ENCODE data around the gene ELK1. TPM values are rescaled to one million over a fixed set of nuclear protein-coding genes. Genes with fewer than 3 reads are reported as not detected.
"Not testable (repeated sequence)": the region's sequence is repeated elsewhere in the genome, so short reads cannot be mapped to it uniquely, and the experiment has no call there.

ELK1 gene
- total RNA-seq, 4 donors from 2014 or later, result 22.2 to 35.2 (median 25.9) TPM

GRCh38 chrX:47674776-47675175 lies 24.4 kb upstream of the ELK1 start:
- no peak for DNase-seq (ENCODE audit: low spot score)
- no peak for ATAC-seq (ENCODE audit: low FRiP score)
- no peak for TF ChIP-seq CTCF (IDR thresholded peaks at IDR 0.05)

GRCh38 chrX:47665797-47666196 lies 15.4 kb upstream of the ELK1 start:
- not testable (repeated sequence) for DNase-seq (ENCODE audit: low spot score); ATAC-seq (ENCODE audit: low FRiP score)

- ATAC-seq (ENCODE audit: low FRiP score) (no peak), DNase-seq (ENCODE audit: low spot score) (no peak)
- TF ChIP-seq CTCF (IDR thresholded peaks at IDR 0.05), result no peak
These were observed 14.4 kb upstream of the ELK1 start for GRCh38 chrX:47664737-47665136.

- ATAC-seq (ENCODE audit: low FRiP score) (peak; percentile 48), DNase-seq (ENCODE audit: low spot score) (no peak)
- no peak for TF ChIP-seq CTCF (IDR thresholded peaks at IDR 0.05)
These were observed 11.8 kb upstream of the ELK1 start for GRCh38 chrX:47662144-47662657.

- ATAC-seq (ENCODE audit: low FRiP score), result no peak
- no peak for TF ChIP-seq CTCF (IDR thresholded peaks at IDR 0.05)
- DNase-seq (ENCODE audit: low spot score), result no peak
These were observed 11.2 kb upstream of the ELK1 start for GRCh38 chrX:47661539-47661938.

GRCh38 chrX:47659421-47659726 lies 9.0 kb upstream of the ELK1 start:
- no peak for DNase-seq (ENCODE audit: low spot score)
- no peak for TF ChIP-seq CTCF (IDR thresholded peaks at IDR 0.05)
- ATAC-seq (ENCODE audit: low FRiP score), result no peak

GRCh38 chrX:47658684-47659420 lies 8.5 kb upstream of the ELK1 start, which contains the start of gene UXT:
Gene UXT, minus strand, starts transcription at chrX:47659180. Its CDS starts 253 bp downstream, at chrX:47658927.
- ATAC-seq (ENCODE audit: low FRiP score) (peak; percentile 91), DNase-seq (ENCODE audit: low spot score) (peak; percentile 78)
- no peak for TF ChIP-seq CTCF (IDR thresholded peaks at IDR 0.05)
